C4-2B (cell line): ENCODE results near the gene ZNF768.

ENCODE experiments used
- CTCF ChIP-seq: fragments of 450-650 bp; conservative IDR thresholded peaks from 2 replicates; pipeline ENCODE4 v1.5.1; 2017; ENCODE audit warnings: mild to moderate bottlenecking
- ZFX ChIP-seq: fragments of 450-650 bp; IDR thresholded peaks from 2 replicates; pipeline ENCODE4 v1.6.1; 2017

- no peak for TF ChIP-seq CTCF
- TF ChIP-seq ZFX: no peak
Observed at GRCh38 chr16:30527635-30528178, 1.3 kb upstream of the ZNF768 start.
